Mammary epithelial cell (primary cell): ENCODE results near the gene AK8.

Source experiments
- EZH2 ChIP-seq: IDR thresholded peaks from 2 replicates; pipeline ENCODE4 v1.6.1; 2012; ENCODE audit warnings: low read length, inconsistent platforms, borderline replicate concordance
- TF ChIP-seq, protein P1 (sequence below), 2 donors: IDR thresholded peaks in 1 of 2; conservative IDR thresholded peaks in 1 of 2; 2 replicates each; pipeline ENCODE4 v1.5.1; 2011 to 2012; ENCODE audit warnings: inconsistent platforms in 2 of 2, low read length in 2 of 2, mild to moderate bottlenecking in 2 of 2, control low read depth in 1 of 2, low read depth in 1 of 2; ENCODE audit not compliant: insufficient read depth in 1 of 2; ENCODE audit errors: extremely low read depth in 1 of 2

- TF ChIP-seq, protein P1, sequence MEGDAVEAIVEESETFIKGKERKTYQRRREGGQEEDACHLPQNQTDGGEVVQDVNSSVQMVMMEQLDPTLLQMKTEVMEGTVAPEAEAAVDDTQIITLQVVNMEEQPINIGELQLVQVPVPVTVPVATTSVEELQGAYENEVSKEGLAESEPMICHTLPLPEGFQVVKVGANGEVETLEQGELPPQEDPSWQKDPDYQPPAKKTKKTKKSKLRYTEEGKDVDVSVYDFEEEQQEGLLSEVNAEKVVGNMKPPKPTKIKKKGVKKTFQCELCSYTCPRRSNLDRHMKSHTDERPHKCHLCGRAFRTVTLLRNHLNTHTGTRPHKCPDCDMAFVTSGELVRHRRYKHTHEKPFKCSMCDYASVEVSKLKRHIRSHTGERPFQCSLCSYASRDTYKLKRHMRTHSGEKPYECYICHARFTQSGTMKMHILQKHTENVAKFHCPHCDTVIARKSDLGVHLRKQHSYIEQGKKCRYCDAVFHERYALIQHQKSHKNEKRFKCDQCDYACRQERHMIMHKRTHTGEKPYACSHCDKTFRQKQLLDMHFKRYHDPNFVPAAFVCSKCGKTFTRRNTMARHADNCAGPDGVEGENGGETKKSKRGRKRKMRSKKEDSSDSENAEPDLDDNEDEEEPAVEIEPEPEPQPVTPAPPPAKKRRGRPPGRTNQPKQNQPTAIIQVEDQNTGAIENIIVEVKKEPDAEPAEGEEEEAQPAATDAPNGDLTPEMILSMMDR (conservative IDR thresholded peaks at IDR 0.05 in 1 of 2, IDR thresholded peaks at IDR 0.05 in 1 of 2; ENCODE audit: extremely low read depth in 1 of 2, insufficient read depth in 1 of 2, low read depth in 1 of 2, low read length in 2 of 2), result no peak
- TF ChIP-seq EZH2, result no peak
These were observed 198.0 kb downstream of the AK8 start for GRCh38 chr9:132679946-132680625.
